ENCODE data around the gene CDH4. TPM values are rescaled to one million over a fixed set of nuclear protein-coding genes. Genes with fewer than 3 reads are reported as not detected.

CDH4 gene
- total and polyA plus RNA-seq, 2 donors from 2014 or later, result 1.1 TPM; not detected in 1

DNA sequence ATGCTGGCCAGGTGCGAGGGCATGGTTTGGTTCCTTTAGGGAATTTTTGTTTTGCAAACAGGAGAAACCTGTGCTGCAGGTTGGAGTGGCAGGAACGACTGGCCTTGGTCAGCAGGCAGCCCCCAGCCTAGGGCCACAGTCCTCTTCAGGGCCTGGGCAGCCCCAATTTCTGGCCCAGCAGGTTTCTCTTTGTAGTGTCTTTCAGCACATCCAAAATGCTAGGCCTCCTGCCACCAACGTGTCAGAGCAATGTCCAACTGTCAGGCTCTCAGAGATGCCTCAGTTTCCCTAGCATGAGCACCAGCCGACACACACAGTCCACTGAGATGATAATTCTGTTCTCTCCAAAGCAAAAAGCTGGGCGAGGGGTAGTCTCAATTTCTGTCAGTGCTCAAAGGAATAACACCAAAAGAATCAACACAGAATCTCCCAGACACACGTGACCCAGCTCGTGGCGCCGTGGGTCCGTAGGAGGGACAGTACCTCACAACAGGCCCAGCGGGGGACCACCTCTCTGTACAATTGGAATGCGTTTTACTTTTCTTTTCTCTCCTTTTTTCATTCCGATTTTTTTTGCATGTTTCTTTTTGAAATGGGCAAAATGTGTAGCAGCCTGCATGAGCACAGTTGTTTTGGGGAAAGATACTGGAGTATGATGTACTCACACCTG, 687.8 kb downstream of the CDH4 start:
- Histone ChIP-seq H3K4me3 (ENCODE audit: low read length in 3 of 3) (no peak overlapping the region), H3K9ac (ENCODE audit: low read length in 3 of 3) (no peak overlapping the region), H3K4me1 (ENCODE audit: control insufficient read depth in 2 of 3, insufficient read depth in 2 of 3, low read depth in 1 of 3, low read length in 3 of 3) (no peaks in the 10 kb centered on the region), H3K27ac (ENCODE audit: low read depth in 2 of 2, low read length in 2 of 2) (no peak overlapping the region), H3K27me3 (ENCODE audit: control insufficient read depth, insufficient read depth, low read length) (no peaks in the 10 kb centered on the region), H3K36me3 (ENCODE audit: control insufficient read depth in 2 of 3, insufficient read depth in 3 of 3, low read length in 3 of 3) (no peaks in the 10 kb centered on the region), H3K9me3 (ENCODE audit: control insufficient read depth in 2 of 3, insufficient read depth in 1 of 3, low read length in 3 of 3) (no peaks in the 10 kb centered on the region)
- TF ChIP-seq, protein P1, sequence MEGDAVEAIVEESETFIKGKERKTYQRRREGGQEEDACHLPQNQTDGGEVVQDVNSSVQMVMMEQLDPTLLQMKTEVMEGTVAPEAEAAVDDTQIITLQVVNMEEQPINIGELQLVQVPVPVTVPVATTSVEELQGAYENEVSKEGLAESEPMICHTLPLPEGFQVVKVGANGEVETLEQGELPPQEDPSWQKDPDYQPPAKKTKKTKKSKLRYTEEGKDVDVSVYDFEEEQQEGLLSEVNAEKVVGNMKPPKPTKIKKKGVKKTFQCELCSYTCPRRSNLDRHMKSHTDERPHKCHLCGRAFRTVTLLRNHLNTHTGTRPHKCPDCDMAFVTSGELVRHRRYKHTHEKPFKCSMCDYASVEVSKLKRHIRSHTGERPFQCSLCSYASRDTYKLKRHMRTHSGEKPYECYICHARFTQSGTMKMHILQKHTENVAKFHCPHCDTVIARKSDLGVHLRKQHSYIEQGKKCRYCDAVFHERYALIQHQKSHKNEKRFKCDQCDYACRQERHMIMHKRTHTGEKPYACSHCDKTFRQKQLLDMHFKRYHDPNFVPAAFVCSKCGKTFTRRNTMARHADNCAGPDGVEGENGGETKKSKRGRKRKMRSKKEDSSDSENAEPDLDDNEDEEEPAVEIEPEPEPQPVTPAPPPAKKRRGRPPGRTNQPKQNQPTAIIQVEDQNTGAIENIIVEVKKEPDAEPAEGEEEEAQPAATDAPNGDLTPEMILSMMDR (IDR thresholded peaks at IDR 0.05; ENCODE audit: borderline replicate concordance, extremely low read depth, insufficient read depth), result no peak
- FAIRE-seq (no peak), DNase-seq (peak in 1 of 5 donors; percentile 35)
- intact Hi-C loops (cut with DNase I), result no loop called here

DNA sequence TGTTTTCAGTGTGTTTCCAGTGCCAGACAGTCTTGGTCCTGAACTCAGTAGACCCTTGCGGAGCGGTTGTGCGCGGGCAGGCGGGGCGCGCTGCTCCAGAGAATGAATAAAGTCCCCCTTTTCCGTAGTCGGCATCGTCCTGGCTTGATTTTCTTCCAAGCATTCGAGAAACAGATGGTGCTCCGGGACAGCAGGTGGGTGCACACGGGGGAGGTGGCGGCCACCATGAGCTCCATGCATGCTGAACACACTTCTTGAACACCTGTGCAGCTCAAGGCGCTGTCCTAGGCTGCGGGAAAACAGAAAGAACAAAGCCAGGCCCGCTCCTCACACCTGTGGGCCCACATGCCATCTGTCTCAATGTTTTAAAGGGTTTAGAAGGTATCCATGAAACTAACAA, 688.4 kb downstream of the CDH4 start:
- TF ChIP-seq, protein P1 (IDR thresholded peaks at IDR 0.05; ENCODE audit: borderline replicate concordance, extremely low read depth, insufficient read depth), result no peak
- intact Hi-C loops (cut with DNase I), result no loop called here
- FAIRE-seq (no peak), DNase-seq (peak in 1 of 5 donors; percentile 16)
- H3K9ac ChIP-seq (ENCODE audit: low read length in 3 of 3), result no peak overlapping the region
- no peaks in the 10 kb centered on the region for H3K27me3 ChIP-seq (ENCODE audit: control insufficient read depth, insufficient read depth, low read length)
- no peaks in the 10 kb centered on the region for H3K4me1 ChIP-seq (ENCODE audit: control insufficient read depth in 2 of 3, insufficient read depth in 2 of 3, low read depth in 1 of 3, low read length in 3 of 3)
- no peaks in the 10 kb centered on the region for H3K9me3 ChIP-seq (ENCODE audit: control insufficient read depth in 2 of 3, insufficient read depth in 1 of 3, low read length in 3 of 3)
- H3K36me3 ChIP-seq (ENCODE audit: control insufficient read depth in 2 of 3, insufficient read depth in 3 of 3, low read length in 3 of 3), result no peaks in the 10 kb centered on the region
- H3K4me3 ChIP-seq (ENCODE audit: low read length in 3 of 3), result no peak overlapping the region
- no peak overlapping the region for H3K27ac ChIP-seq (ENCODE audit: low read depth in 2 of 2, low read length in 2 of 2)

DNA sequence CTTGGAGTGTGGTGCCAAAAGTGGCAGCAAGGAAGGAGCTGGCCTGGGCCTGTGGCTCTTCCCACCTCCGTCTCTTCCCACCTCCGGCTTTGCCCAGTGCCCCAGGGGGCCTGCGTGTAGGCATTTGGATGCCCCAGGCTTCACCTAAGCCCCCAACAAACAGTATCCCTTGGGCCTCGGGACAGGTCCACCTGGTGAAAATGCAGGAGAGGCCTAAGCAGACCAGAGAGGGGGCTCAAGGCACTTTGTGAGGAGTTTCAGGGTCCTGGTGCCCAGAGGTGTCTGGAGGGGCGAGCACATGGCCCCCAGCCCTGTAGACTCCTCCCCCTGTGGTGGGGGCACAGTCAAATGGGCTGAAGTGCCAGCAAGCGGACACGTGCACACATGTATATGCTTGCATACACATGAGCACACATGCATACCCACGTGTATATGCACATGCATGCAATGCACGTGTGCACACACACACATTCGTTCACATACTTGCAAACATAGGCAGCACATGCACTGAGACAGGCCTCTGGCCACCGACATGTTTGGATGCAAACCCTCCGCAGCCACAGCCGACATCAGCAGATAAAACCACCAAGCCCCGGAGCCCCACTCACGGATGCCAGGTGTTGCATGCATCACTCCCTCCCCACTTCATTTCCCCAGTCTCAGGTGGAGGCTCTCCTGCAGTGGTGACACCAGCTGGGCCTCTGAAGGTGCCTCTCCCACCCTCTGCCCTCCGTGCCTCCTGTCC, 689.1 kb downstream of the CDH4 start:
- Histone ChIP-seq H3K9me3 (ENCODE audit: control insufficient read depth in 2 of 3, insufficient read depth in 1 of 3, low read length in 3 of 3) (no peaks in the 10 kb centered on the region), H3K27ac (ENCODE audit: low read depth in 2 of 2, low read length in 2 of 2) (no peak overlapping the region), H3K36me3 (ENCODE audit: control insufficient read depth in 2 of 3, insufficient read depth in 3 of 3, low read length in 3 of 3) (no peaks in the 10 kb centered on the region), H3K4me3 (ENCODE audit: low read length in 3 of 3) (no peak overlapping the region), H3K9ac (ENCODE audit: low read length in 3 of 3) (no peak overlapping the region), H3K4me1 (ENCODE audit: control insufficient read depth in 2 of 3, insufficient read depth in 2 of 3, low read depth in 1 of 3, low read length in 3 of 3) (no peaks in the 10 kb centered on the region), H3K27me3 (ENCODE audit: control insufficient read depth, insufficient read depth, low read length) (no peaks in the 10 kb centered on the region)
- DNase-seq, result peak in 1 of 5 donors; percentile 54
- intact Hi-C loops (cut with DNase I), result no loop called here
- FAIRE-seq, result no peak
- TF ChIP-seq, protein P1 (IDR thresholded peaks at IDR 0.05; ENCODE audit: borderline replicate concordance, extremely low read depth, insufficient read depth), result no peak

All from kidney (tissue), 14 donors.